ENCODE measurements around the gene IDH3A. TPM values are rescaled to one million over a fixed set of nuclear protein-coding genes. Genes with fewer than 3 reads are reported as not detected.

Gene IDH3A
- polyA plus RNA-seq, 4 donors = 38.0 to 58.9 (median 58.0) TPM

DNA sequence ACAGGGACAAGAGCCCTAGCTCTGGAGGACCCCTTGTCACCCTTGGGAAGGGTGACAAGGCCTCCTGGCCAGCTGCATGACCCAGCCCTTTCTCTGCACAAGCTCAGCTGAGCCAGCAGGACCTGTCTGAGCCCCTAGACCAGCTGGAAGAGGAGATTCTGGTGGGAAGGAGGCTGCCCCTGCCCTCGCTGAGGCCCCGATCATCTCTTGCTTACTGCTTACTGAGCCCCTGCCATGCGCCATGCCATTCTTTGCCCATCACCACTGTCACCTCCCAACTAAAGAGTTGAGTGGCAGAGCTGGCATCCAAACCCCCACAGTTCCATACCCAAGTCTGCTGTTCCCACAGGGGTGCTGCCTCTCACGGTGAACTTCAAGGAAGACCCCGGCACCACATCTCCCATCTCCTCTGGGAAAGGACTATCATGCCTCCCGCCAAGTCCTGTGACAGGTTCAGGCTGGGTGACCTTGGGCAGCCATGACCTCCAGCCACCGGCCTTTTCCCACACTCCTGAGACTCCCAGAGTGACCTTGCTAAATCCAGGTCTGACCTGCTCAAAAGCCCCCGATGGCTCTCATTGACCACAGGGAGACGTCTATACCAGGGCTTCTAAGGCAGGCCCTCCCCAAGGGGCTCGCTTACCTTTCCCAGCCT lies 51.2 kb downstream of the IDH3A start:
- DNase-seq (ENCODE audit: low read depth in 4 of 4, low spot score in 3 of 4) = no peak

DNA sequence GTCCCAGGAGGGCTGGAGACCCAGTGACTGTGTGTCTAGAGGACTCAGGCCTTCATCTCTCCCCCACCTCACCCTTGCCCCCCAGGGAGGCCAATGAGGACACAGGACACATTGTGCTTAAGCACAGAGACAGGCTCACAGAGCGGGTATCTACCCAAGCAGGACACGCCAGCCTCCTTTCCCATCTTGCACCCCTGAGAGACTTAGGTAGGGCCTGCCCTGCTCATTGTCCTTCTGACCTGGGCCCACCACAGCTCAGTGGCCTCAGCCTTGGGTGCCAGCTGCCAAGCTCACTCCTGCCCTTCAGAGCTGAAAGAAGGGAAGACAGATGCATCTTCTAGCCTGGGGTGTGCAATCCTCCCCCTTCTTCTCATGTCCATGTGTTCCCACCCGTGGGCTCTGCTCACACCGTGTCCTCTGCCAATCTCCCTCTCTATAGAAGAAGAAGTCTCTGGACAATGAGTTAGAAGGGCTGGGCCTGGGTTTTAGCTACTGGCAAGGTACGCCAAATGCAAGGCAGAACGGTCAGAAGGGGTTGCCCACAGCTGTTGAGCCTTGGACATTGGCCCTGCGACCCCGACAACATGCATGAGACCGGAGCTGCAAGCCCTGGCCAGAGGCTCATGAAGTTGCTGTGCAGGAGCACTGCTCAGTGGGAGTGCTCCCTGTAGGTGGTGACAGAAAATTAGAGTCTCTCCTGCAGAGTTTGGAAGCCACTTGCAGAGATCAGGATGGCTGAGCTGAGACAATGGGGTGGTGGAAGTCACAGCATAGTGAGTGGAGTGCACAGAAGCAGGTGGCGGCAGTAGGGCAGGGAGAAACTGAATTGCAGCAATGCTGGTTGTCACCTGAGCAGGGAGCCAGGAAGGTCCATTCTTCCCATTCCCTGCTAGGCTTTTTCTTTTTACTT lies 52.4 kb downstream of the IDH3A start:
- DNase-seq (ENCODE audit: low read depth in 4 of 4, low spot score in 3 of 4) = no peak

DNA sequence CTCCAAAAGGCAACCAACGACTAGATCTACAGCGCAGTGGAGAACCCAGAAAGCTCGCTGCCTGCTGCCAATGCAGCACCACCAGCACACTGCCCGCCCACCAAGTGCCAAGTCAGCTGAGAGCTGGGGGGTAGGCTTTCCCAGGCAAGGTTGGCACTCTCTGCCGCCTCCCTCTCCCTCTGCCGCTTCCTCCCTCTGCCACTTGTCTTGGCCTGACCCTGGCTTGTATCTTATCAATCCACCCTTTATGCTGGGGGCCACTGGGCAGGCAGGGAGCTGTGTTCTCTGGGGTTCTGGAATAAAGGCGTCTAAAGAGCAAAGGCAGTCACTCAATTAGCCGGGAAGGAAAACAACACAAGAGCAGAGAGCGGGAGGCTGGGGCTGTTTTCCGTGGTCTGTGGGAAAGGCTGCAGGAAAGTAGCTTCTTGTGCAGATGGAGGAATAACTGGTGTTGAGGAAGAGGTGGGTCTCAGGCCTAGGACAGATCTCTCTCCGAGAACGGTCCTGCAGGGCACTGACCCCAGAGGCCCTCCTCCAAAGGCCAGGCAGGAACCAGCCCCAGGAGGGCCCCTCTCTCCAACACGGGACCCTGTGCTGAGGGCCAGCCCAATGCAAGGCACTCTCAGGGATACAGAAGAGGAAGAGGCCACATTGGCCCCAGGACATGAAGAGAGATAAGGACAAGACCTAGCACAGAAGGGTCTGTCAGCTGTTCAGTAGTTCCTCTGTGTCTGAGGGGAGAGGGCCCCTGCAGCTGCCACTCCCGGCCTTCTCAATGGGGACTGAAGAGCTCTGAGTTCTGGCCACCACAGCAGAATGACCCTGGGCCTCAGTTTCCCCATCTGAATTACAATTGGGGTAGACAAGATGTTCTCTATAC lies 54.4 kb downstream of the IDH3A start:
- no peak for DNase-seq (ENCODE audit: low read depth in 4 of 4, low spot score in 3 of 4)

DNA sequence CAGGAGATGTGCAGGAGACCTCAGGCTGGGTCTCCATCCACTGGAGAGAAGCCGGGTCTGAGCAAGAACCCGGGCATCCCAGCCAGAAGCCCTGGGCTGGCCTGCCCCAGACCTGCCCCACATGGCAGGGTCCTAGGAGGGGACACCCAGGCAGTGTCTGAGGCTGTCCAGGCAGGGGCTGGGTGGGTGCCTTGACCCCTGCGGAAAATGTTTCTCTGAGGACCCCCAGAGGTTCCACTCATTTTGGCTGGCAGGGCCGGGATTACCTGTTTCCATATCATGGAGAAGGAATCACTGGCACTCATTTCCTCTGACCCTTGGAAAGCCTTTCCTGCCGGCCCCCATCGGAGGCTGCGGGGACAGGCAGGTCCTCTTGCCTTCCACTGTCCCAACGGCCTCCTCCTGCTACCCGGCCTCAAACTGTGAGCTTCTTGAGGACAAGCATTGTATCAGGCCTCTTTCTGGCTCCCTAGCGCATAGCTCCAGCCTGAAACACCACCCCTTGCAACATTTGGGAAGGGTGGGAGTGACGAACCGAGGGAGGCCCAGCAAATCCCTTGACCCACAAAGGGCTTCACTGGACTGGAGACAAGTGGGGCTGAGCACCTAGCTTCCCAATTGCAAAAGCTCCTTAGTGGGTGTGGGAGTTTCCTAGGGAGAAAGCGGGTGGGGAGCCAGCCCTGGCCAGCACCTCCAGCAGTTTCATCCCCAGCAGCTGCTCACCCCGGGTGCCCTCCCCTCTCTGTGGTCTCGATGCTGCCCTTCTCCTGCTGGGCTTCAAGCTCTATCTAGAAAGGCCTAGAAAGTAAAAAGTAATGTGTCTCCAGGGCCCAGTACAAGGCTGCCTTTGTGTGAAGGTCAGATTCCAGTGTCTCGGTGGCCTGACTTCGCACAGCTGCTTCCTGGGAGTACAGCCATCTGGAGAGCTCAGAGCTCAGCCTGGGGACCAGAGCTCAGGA lies 55.5 kb downstream of the IDH3A start:
- peak in 1 of 4 donors; percentile 43 for DNase-seq (ENCODE audit: low read depth in 4 of 4, low spot score in 3 of 4)

DNA sequence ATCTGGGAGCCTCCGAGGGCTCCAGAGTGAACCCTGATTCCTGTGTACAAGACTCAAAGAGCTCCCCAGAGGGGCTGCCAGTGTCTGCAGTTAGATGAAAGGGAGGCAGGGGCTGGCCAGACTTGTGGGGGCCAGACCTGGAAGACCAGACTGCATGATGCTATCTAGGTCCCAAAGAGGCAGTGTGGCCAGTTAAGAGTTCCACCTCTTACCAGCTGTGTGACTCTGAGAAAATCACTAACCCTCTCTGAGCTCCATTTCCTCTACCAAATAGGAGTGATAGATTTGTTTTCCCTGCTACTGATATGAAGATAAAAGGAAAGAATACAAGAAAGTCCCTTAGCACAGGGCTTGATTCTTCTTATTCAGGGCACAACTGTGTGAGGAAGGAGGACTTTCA lies 56.2 kb downstream of the IDH3A start:
- DNase-seq (ENCODE audit: low read depth in 4 of 4, low spot score in 3 of 4) = no peak

DNA sequence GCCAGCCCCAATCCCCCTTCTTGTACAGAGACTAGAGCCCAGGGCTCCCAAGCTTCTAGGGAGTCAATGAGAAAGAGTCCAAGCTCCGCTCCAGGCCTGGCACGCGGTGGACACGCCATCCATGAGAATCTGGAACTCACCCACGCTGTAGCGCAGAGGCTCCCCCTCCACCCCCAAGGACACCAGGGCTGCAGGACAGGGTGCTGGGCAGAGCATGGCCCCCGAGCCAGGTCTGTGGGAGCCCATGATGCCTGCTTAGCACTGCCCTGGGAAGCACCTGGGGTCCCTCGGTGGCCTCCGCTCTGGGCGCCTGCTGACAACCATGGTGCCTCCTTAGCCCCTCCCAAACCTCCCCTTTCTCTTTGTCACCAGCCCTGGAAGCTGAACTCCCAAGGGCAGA lies 56.7 kb downstream of the IDH3A start:
- DNase-seq (ENCODE audit: low read depth in 4 of 4, low spot score in 3 of 4) = no peak

DNA sequence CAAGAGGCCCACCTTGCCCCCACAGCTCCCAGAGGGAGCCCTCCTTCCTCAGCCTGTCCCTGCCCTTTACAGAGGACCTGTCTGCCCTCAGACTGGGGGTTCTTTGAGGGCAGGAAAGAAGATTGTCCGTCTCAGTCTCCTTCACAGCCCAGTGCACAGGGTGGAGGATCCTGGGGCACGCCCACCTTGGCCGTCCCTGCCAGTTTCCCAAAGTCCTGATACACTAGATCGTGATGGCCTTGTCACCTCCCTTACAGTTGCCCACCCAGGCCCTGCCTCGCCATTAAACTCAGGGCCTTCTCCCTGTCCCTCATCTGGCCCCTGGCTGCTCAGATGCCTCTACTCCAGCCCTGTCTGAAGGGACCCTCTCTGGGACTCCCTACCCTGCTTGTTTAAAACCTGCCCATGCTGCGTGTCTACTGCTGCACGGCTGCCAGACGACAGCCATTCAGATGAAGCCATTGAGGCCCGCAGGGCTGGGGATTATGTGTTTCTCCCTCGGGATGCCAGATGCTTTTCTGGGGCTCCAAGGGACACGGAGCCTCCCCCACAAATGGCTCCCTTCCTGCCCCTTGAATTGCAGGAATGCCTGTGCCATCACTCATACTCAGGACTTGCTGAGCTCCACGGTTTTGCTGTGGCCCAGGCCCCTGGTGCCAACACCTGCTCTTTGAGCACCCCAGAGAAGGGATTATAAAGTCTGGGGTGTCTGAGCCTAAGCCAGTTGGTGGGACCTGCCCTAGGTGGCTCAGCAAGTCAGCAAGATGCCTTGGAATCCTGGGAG lies 57.4 kb downstream of the IDH3A start:
- no peak for DNase-seq (ENCODE audit: low read depth in 4 of 4, low spot score in 3 of 4)

DNA sequence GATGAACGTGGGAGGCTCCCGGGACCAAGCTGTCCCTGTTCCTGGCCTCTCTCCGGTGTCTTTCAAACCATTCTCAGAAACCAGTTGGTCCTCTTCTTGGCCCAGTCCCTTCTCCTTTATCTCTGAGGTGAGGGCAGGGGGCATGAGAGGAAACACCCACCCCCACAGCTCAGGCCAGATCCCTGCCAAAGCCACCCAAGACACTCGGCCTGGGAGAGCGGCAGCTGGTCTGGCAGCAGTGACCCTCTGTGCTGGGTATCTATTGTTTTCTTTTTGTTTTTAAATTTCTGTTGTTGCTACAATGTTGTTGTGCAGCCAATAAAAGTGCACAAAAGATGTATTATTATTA lies 57.9 kb downstream of the IDH3A start:
- no peak for DNase-seq (ENCODE audit: low read depth in 4 of 4, low spot score in 3 of 4)

DNA sequence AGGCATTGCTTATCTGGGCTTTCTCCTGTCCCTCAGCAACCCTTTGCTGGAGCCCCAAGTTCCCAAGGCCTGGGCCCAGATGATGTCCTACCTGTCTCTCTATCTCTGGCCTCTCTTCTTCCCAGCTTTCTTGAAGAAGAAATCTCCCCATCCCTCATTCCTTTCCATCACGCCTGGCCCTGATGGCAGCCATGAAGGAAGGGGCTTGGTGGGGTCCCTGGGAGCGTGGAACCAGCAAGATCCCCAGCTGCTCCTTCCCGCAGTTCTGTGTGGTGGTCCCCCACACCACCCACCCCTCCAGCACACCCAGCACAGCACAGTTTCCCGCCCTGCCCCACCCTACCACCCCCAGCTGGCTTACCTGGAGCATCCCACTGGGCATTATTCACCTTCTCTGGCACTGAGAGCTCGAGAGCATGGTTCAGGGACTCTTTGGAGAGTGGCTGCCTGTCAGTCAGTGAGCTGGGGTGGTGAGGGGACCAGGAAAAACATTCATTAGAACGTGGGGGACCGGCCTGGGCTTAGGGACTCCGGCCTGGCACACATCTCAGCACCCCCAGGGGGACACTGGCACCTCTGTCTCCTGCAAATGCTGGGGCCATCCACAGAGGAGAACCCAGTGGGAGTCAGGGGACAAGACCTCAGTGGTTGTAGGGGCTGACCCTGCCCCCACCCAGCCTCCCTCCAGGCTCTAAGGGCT lies 58.6 kb downstream of the IDH3A start:
- DNase-seq (ENCODE audit: low read depth in 4 of 4, low spot score in 3 of 4) = no peak

DNA sequence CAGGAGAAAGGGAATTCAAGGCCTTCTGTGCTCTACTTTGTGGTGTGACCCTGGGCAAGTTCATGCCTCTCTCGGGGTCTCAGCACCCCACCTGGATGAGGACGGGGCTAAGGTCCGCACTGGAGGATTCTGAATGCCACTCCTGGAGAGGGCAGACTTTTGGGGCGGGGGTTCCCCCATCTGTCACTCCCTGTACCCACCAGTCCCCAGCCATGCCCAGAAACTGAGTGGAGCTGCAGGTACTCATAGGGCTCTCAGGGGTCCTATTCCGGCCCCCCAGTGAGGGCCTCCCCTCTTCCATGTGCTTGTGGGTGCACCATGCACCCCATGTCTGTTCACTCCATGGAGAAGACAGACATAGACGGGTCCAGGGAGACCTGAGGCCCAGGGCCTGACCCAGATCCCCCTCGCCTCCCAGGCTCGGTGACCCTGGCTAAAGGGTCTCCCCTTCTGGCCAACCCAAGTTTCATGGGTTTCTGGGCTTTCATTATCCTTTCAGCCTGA lies 59.2 kb downstream of the IDH3A start:
- no peak for DNase-seq (ENCODE audit: low read depth in 4 of 4, low spot score in 3 of 4)

DNA sequence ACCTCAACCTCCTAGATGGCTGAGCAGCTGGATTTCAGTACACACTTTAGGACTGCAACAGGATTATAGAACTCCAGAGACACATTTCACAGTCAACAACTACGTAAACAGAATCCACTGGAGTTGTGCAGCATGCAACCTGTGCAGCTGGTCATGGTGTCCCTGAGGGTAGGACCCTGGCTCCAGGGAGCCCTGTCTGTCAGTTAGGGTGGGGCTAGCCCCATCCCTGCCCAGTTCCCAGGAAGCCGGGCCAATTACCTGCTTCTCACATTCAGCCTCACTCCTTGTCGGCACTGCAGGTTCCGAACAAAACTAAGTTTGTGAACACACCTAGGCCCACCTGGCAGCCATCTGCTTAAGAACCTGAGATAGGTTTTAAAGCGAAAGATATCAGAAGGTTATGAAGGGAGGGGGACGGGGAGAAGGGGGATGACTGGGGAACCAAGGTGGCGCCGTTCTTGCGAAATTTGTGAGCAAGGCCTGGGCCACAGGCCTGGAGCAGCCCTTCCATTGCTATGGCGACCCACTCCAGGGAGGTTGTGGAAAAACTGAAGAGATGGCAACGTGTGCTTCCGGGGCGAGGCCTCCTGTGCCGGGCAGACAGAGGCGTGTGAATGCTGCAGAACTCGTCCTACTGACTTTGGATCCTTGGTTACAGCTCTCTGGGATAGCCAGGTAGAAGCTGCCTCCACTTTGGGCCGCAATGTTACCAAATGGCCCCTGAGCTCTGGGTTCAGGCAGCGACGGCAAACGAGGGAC lies 59.9 kb downstream of the IDH3A start:
- DNase-seq (ENCODE audit: low read depth in 4 of 4, low spot score in 3 of 4) = no peak

DNA sequence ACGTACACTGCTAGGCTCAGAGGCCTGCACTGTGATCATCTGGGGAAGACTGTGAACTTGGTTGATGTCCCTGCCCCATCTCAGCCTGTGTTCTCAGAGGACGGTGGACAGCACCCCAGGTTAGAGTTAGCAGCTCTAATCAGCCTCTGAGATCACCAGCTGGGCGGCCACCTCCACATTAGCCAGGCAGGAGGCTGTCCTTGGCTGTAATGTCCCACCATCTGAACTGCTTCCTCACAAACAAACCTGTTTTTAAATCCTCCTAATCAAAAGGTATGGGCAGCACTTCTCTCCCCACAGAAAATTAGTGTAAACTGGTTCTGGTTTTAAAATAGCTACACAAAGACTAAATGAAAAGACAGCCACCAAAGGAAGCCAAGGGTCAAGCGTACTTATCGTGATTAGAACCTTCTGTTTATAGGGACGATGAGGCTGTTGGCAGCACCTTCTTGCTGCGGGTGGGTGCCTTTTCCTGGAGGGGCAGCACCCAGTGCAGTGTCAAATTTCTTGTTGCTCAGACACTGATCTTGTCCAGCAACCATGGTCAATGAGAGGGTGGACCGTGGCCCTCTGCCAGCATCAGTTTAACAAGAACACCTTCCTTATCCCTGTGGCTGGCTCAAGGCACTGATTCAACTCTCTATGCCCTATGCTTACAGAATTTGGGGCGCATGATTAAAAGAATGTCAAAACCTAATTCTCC lies 60.6 kb downstream of the IDH3A start:
- DNase-seq (ENCODE audit: low read depth in 4 of 4, low spot score in 3 of 4) = no peak

DNA sequence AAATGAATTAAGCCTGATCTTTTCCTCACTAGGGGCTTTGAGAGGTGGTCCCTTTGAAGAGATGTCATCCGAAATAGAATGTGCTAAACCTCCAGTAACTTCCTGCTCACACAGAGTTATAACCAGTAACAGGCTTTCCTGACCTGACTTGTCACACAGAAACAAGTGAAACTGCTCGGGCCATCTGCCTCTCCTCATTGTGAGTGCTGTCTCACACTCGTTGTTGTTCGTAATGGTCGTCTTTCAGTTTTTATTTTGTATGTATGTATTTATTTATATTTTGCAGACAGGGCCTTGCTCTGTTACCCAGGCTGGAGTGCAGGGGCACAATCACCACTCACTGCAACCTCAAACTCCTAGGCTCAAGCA lies 61.2 kb downstream of the IDH3A start:
- DNase-seq (ENCODE audit: low read depth in 4 of 4, low spot score in 3 of 4) = no peak

DNA sequence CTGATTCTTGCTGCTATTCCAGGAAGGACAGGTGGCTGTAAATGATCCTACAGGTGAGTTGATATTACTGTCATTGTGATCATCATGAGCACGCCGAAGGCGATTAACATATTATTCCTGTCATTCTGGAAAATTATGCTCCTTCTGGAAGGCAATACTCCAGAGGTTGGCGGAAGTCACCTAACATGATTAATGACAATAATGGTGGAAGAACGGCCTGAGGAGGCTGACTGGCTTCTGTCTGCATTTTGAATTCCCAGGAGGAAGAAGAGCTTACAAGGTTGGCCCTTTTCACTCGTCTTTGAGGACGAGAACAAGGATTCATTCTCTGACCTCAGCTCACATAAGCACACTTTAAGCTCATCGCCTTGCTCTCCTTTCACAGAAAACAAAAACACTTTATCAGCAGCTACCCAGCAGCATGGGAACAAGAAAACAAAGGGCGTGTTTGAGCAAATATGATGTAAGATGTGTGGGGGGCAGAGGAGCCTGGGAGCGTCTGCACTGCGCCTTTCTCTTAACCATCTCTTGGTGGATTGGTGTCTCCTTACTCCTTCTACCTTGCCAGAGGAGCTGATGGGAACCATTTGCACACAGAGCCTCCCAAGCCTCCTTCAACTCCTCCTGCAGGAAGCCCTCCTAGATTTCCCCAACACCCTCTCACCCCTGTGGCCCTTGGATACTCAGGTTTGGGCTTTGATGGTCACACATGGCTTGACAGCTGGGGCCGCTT lies 62.2 kb downstream of the IDH3A start:
- DNase-seq (ENCODE audit: low read depth in 4 of 4, low spot score in 3 of 4) = no peak

DNA sequence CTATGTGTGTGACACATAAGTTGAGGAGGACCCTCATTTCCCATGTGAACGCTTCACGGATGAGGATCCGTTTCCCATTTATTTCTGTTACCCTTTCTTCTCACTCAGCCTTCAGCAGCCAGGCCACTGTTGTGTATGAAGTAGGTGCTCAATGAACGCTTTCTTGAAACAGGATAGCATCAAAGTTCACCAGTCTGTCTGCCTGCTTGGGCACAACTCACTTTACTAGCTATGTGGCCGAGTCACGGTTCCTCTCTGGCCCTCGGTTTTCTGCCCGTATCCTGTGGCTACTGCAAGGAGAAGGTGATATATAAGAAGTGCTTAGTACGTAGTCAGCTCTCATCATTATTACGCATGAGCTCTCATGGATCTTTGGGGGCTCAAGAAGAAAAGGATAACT lies 62.8 kb downstream of the IDH3A start:
- no peak for DNase-seq (ENCODE audit: low read depth in 4 of 4, low spot score in 3 of 4)

DNA sequence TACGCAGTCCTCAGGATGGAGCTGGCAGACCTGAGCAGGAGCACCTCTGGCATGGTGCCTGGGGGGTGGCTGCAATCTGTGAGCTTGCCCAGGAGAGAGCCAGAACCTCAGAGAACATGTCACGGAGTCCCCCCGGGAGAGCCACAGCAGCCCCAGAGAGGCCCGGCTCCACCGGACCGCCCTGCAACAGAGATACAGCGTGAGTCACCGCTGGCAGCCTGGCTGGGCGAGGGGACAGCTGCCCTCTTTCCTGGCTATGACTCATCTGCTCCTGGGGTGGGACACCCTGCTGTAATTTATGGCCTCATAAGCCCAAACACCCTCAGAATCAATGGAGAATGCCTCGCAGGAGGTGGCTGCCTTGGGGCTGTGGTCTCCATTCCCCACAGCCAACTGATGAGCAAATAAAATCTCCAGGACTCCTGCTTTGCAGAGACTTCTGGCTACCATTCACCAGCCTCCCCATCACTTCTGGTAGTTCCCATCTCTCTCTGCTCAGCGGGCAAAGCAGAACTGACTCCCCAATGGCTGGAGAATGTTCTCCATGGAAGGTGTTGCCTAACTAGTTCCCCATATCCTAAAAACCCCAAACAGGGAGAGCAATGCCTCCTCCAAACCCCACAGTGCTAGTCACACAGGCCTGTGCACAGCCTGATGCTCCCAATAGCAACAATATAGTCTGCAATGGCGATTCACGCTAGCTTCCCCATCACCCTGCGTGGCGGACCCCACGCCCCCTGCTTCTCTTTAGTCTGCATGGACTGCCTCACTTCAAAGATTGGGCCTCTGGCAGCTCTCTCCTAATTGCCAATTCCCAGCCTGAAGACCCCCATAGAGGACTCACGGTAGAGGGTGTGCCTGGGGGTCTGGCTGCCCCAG lies 63.6 kb downstream of the IDH3A start:
- DNase-seq (ENCODE audit: low read depth in 4 of 4, low spot score in 3 of 4) = no peak
